Pancreas (tissue), 10 donors: Measurements from ENCODE around the gene DNAAF5. TPM values are rescaled to one million over a fixed set of nuclear protein-coding genes. Genes with fewer than 3 reads are reported as not detected.

Experiments used
- ATAC-seq, 4 donors: fragments of 200-7000 bp; cut with Tn5 transposase; one replicate each; pipeline versions ENCODE4 v1.8.0 to v1.9.1; 2020; ENCODE audit warnings: mild to moderate bottlenecking in 4 of 4, moderate library complexity in 4 of 4
- DNase-seq, 6 donors: peaks; one replicate each; pipeline ENCODE4 v3.0.0-alpha.2; 2020
- FAIRE-seq: peaks from 2 replicates; lab custom pipeline; 2012; peaks lifted over from hg19 to GRCh38; lab: Jason Lieb, UNC
- H3K27ac ChIP-seq, 4 donors: fragments of 200-600 bp; sonication (generic); 1 replicate in 3 of 4; 2 replicates in 1 of 4; pipeline versions ENCODE4 v1.5.0 to v1.8.0; 2020
- H3K27me3 ChIP-seq, 4 donors: fragments of 200-600 bp; one replicate each; pipeline ENCODE4 v1.8.0; 2021
- H3K36me3 ChIP-seq, 3 donors: fragments of 200-600 bp; sonication (generic) in 1 of 3; one replicate each; pipeline versions ENCODE4 v1.5.0 to v1.8.0; 2020 to 2021
- H3K4me1 ChIP-seq, 3 donors: fragments of 200-600 bp; one replicate each; pipeline ENCODE4 v1.8.0; 2021
- H3K4me3 ChIP-seq, 4 donors: fragments of 200-600 bp; sonication (generic) in 2 of 4; one replicate each; pipeline versions ENCODE4 v1.5.0 to v1.8.0; 2020 to 2021
- H3K9me3 ChIP-seq, 4 donors: fragments of 200-600 bp; one replicate each; pipeline ENCODE4 v1.8.0; 2021
- WGBS, 2 donors: extraction: QIAGEN DNeasy Blood & Tissue Kit; methylation state at CpG; one replicate each; pipeline ENCODE4 v1.1.7; 2013; 5-methylcytosine and 5-hydroxymethylcytosine counted together
- intact Hi-C, 3 donors: fragments of 100-400 bp; cut with DNase I; formaldehyde crosslinking; loops; one replicate each; pipeline versions ENCODE4 v1.11.1 to v1.14.2; 2022
- polyA plus RNA-seq, 2 donors: library from polyadenylated mRNA; stranded (reverse); fragments of 200-250 nt; gene quantifications; one replicate each; pipeline ENCODE4 v1.2.3, GENCODE V29; 2013
- total RNA-seq, 6 donors: library from RNA; stranded (reverse); fragmentation: NEBNext Ultra II Directional in 4 of 6; extraction: Animal tissue kit (Norgen Biotek cat#: 25700) in 4 of 6; gene quantifications; one replicate each; pipeline versions ENCODE4 v1.2.1 to v1.2.4, GENCODE V29; 2021 to 2023
- TF ChIP-seq, protein P1 (sequence below), 4 donors: fragments of 200-600 bp; sonication (generic) in 3 of 4; IDR thresholded peaks; one replicate each; pipeline versions ENCODE4 v1.5.0 to v1.8.0; 2021; ENCODE audit warnings: antibody characterized with exemption in 4 of 4
- donor health status: healthy with polysubstance abuse.
- donor health status: DM: no; HTN: no; CAD: no; lungs with moderate emphysema.
- donor health status: DM: no; HTN: no; CAD: no.
- donor health status: control.
- donor health status: control.
- donor health status: Bipolar disorder and iron deficiency.
- donor health status: DM: yes; HTN: yes; CAD: no.
- donor health status: DM: no; HTN: no; CAD: no.
- donor health status: DM: no; HTN: no; CAD: no.
- donor health status: DM: yes; HTN: yes; CAD: no.

DNAAF5 gene
- total and polyA plus RNA-seq, 8 donors: 7.7 to 16.6 (median 11.8) TPM

DNA sequence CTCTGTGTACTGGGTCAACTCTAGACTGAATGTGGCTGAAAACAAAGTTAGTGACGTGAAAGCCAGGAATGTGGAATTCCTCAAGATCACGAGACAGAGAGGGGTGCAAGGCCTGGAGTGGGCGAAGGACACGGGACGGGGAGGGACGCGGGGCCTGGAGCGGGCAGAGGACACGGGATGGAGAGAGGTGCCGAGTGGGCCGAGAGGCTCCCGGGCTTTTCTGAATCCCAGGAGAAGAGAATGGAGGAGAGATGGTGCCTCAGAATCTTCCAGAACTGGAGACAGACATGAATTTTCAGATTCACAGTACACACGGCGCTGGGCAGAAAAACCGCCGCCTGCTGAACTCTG is 51.2 kb downstream of the DNAAF5 start:
- no peak for FAIRE-seq
- ATAC-seq: no peak

DNA sequence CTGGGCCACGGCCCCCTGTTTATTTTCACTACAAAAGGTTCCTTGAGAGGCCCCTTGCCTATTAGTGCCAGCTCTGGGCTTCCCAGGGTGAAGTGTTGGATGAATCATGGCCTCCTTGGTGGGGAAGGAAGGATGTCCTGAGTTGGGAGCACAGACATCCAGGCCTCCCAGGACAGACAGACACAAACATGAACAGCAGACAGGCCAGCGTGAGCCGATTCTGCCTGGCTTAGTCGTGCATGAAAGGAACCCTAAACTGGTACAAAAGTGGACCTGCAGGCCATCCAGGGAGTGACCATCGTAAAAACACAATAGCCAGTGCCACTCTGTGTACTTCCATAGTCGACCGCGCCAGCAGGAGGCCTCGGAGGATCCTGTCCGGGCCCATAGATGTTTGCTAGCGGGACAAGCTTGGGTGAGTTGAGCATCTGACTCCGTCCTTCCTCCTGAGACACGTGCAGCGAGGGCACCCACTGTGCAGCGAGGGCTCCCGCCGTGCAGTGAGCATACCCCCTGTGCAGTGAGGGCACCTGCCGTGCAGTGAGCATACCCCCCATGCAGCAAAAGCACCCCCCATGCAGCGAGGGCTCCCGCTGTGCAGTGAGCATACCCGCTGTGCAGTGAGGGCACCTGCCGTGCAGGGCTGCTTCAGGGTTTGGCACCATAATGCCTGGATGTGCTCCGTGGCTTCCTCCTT is 51.9 kb downstream of the DNAAF5 start:
- no peaks in the 10 kb centered on the region for H3K4me1 ChIP-seq
- no peaks in the 10 kb centered on the region for H3K27me3 ChIP-seq
- intact Hi-C loops: no loop called here
- peaks cover 0 to 24% (median 10%) of the 10 kb centered on the region in 3 donors for H3K36me3 ChIP-seq
- ATAC-seq: no peak
- TF ChIP-seq, protein P1, sequence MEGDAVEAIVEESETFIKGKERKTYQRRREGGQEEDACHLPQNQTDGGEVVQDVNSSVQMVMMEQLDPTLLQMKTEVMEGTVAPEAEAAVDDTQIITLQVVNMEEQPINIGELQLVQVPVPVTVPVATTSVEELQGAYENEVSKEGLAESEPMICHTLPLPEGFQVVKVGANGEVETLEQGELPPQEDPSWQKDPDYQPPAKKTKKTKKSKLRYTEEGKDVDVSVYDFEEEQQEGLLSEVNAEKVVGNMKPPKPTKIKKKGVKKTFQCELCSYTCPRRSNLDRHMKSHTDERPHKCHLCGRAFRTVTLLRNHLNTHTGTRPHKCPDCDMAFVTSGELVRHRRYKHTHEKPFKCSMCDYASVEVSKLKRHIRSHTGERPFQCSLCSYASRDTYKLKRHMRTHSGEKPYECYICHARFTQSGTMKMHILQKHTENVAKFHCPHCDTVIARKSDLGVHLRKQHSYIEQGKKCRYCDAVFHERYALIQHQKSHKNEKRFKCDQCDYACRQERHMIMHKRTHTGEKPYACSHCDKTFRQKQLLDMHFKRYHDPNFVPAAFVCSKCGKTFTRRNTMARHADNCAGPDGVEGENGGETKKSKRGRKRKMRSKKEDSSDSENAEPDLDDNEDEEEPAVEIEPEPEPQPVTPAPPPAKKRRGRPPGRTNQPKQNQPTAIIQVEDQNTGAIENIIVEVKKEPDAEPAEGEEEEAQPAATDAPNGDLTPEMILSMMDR (IDR thresholded peaks at IDR 0.05): no peak
- H3K4me3 ChIP-seq: no peak overlapping the region
- DNase-seq: peak in 1 of 6 donors; percentile 64
- WGBS, 2 donors: 93 to 94% methylated on average over 23 of the region's 23 CpGs
- H3K9me3 ChIP-seq: no peaks in the 10 kb centered on the region
- no peak for FAIRE-seq
- H3K27ac ChIP-seq: no peak overlapping the region

More for the DNA sequence above, 51.2 kb downstream of the DNAAF5 start:
- H3K9me3 ChIP-seq: no peaks in the 10 kb centered on the region
- no peak overlapping the region for H3K27ac ChIP-seq
- TF ChIP-seq, protein P1 (IDR thresholded peaks at IDR 0.05): no peak
- WGBS, 2 donors: 91 to 94% methylated on average over 16 of the region's 16 CpGs
- no peak overlapping the region for H3K4me3 ChIP-seq
- no peaks in the 10 kb centered on the region for H3K4me1 ChIP-seq
- no peaks in the 10 kb centered on the region for H3K27me3 ChIP-seq
- peak in 1 of 6 donors; percentile 28 for DNase-seq
- H3K36me3 ChIP-seq: peaks cover 0 to 18% (median 3%) of the 10 kb centered on the region in 3 donors
- intact Hi-C loops: no loop called here

DNA sequence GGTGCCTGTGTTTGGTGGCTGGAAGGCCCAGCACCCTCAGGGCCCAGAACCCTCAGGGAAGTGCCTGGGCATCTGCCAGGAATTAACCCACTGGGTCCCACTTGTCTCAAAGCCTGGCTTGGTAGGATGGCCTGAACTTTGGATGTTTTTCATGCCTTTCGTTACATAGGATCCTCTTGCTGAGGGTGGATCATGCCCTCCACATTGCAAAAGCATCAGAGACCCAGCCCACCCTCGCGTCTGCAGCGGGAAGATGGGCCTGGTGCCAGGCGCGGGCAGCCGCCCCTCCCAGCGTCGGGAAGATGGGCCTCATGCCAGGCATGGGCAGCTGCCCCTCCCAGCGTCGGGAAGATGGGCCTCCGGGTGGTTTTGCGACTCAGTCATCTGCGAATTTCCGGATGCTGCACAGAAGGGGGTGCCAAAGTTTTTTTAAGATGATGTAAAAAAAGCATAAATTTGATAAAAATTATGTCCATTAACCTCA is 52.5 kb downstream of the DNAAF5 start:
- no peak overlapping the region for H3K4me3 ChIP-seq
- H3K27me3 ChIP-seq: no peaks in the 10 kb centered on the region
- no peak overlapping the region for H3K27ac ChIP-seq
- ATAC-seq (no peak), FAIRE-seq (no peak), DNase-seq (peak in 1 of 6 donors; percentile 37)
- peaks cover 0 to 27% (median 13%) of the 10 kb centered on the region in 3 donors for H3K36me3 ChIP-seq
- 68 to 71% methylated on average over 15 of the region's 15 CpGs for WGBS, 2 donors
- H3K9me3 ChIP-seq: no peaks in the 10 kb centered on the region
- intact Hi-C loops: no loop called here
- TF ChIP-seq, protein P1 (IDR thresholded peaks at IDR 0.05): no peak
- H3K4me1 ChIP-seq: no peaks in the 10 kb centered on the region

DNA sequence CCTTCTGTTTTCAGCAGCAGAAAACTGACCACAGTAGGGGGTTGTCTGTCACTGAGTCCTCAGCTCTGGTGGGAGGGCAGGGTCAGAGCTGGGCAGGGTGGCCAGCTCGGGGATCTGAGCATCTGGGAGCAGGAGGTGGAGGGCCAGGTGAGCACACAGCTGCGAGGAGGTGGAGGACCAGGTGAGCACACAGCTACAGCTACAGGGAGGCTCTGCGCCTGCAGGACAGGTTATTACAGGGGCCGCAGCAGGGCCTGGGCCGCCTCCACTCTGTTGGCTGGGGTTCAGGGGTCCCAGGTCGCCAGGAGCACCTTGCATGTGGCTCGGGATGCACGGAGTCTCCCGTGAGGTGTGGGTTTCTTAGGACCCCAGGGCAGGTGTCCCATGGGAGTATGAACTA is 53.0 kb downstream of the DNAAF5 start:
- Histone ChIP-seq H3K4me1 (no peaks in the 10 kb centered on the region), H3K36me3 (peaks cover 0 to 27% (median 13%) of the 10 kb centered on the region in 3 donors), H3K4me3 (no peak overlapping the region), H3K27me3 (no peaks in the 10 kb centered on the region), H3K27ac (no peak overlapping the region), H3K9me3 (no peaks in the 10 kb centered on the region)
- 88% methylated on average over 9 of the region's 9 CpGs for WGBS, 2 donors
- FAIRE-seq (no peak), ATAC-seq (no peak), DNase-seq (peak in 1 of 6 donors; percentile 55)
- intact Hi-C loops: no loop called here
- TF ChIP-seq, protein P1 (IDR thresholded peaks at IDR 0.05): no peak

DNA sequence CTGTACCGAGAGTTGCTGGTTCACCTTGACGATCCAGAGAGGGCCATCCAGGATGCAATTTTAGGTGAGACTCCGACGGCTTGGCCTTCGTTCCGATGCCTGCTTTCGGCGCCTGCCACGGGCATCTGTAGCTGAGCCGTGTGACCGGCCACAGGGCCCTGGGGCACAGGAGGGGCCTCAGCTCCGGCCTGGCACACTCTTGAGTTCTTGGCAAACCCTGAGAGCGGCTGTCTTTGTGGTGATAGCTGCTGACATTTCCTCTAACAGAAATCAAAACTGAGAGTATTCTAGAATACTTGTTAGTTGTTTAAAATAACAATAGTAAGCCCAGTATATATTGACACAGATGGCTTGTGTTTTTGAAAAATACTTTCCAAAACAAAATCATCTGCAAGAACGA is 53.6 kb downstream of the DNAAF5 start:
- intact Hi-C loops: no loop called here
- TF ChIP-seq, protein P1 (IDR thresholded peaks at IDR 0.05): no peak
- H3K36me3 ChIP-seq: peaks cover 0 to 27% (median 13%) of the 10 kb centered on the region in 3 donors
- H3K4me3 ChIP-seq: no peak overlapping the region
- no peaks in the 10 kb centered on the region for H3K9me3 ChIP-seq
- 84 to 91% methylated on average over 14 of the region's 14 CpGs for WGBS, 2 donors
- FAIRE-seq (no peak), DNase-seq (peak in 1 of 6 donors; percentile 29), ATAC-seq (no peak)
- no peaks in the 10 kb centered on the region for H3K4me1 ChIP-seq
- H3K27ac ChIP-seq: no peak overlapping the region
- H3K27me3 ChIP-seq: no peaks in the 10 kb centered on the region
